ENCODE measurements around the gene GALNT10.

- TF ChIP-seq HDAC6 (IDR thresholded peaks at IDR 0.05; ENCODE audit: low read depth, low read length) (no peak), CTCF (IDR thresholded peaks at IDR 0.05; ENCODE audit: control extremely low read depth in 1 of 3, insufficient read depth in 1 of 3, low read depth in 1 of 3, low read length in 3 of 3) (no peak), EZH2 (IDR thresholded peaks at IDR 0.05; ENCODE audit: low read depth, low read length, severe bottlenecking) (no peak), POLR2A (IDR thresholded peaks at IDR 0.05; ENCODE audit: control extremely low read depth in 1 of 2, low read depth in 2 of 2, low read length in 2 of 2) (no peak), POLR2AphosphoS5 (IDR thresholded peaks at IDR 0.05; ENCODE audit: low read depth, low read length) (no peak), CREB1 (IDR thresholded peaks at IDR 0.05) (no peak), EGR1 (IDR thresholded peaks at IDR 0.05; ENCODE audit: borderline replicate concordance, low read depth, low read length) (no peak), YY1 (IDR thresholded peaks at IDR 0.05; ENCODE audit: low read depth, low read length) (no peak), JUND (IDR thresholded peaks at IDR 0.05; ENCODE audit: low read length) (no peak), TAF1 (IDR thresholded peaks at IDR 0.05; ENCODE audit: low read depth, low read length) (no peak), SUZ12 (IDR thresholded peaks at IDR 0.05; ENCODE audit: low read length) (no peak), RNF2 (IDR thresholded peaks at IDR 0.05; ENCODE audit: borderline replicate concordance, low read depth, low read length, missing control alignments, poor library complexity, severe bottlenecking) (no peak), JUN (IDR thresholded peaks at IDR 0.05; ENCODE audit: low read depth, low read length) (no peak), SIX5 (IDR thresholded peaks at IDR 0.05; ENCODE audit: low read depth, low read length) (no peak)
Measured at GRCh38 chr5:154318691-154319090, 128.2 kb downstream of the GALNT10 start.
